Measurements from ENCODE around the gene SIPA1L3. TPM values are rescaled to one million over a fixed set of nuclear protein-coding genes. Genes with fewer than 3 reads are reported as not detected.

SIPA1L3 gene
- total and polyA plus RNA-seq, 2 of the 13 experiments (the other 11 are each of a cell fraction or from before 2014, with no cell fraction given), result 5.5 to 7.7 TPM

DNA sequence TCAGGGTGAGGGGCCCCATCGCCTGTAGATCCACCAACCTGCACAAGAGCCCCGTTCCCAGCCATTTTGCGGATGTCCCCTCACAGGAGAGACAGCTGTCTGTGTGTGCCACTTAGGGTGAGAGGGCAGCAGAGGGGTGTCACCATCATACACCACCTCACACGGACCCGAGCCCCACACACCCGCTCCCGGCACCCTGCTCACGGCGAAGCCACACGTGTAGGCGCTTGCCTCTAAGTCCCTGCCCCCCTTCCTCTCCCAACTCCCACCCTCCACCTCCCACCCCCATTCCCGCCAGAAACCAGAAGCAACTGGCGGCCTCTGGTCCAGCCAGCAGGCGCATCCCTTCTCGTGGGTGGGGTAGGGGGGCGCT, 321.0 kb downstream of the SIPA1L3 start:
- H3K79me2 ChIP-seq (ENCODE audit: insufficient read depth, low read length), result no peaks in the 10 kb centered on the region
- no peak for ATAC-seq
- intact Hi-C loops (cut with micrococcal nuclease; ENCODE audit: unreplicated experiment) (no loop called here), in situ Hi-C loops (cut with HindIII; ENCODE audit: extremely low pct_ligation_motif_present, low pct_unique_long_range_greater_than_20kb) (no loop called here)
- no peak overlapping the region for H3K9ac ChIP-seq (ENCODE audit: insufficient read depth, low read depth, low read length)
- BruUV-seq (replicated peaks), result no TSS peak
- H3K4me2 ChIP-seq (ENCODE audit: low read depth, low read length), result no peak overlapping the region
- peaks cover 15% of the 10 kb centered on the region for H3K4me1 ChIP-seq (ENCODE audit: insufficient read depth, low read length)
- DNase-seq (ENCODE audit: low spot score), result no peak
- no peaks in the 10 kb centered on the region for H4K20me1 ChIP-seq (ENCODE audit: insufficient read depth, low read length)
- FAIRE-seq, result no peak
- H3K27me3 ChIP-seq (ENCODE audit: control insufficient read depth in 1 of 2, insufficient read depth in 2 of 2, low read length in 2 of 2), result peaks cover 7 to 22% of the 10 kb centered on the region in 2 experiments; a peak in 4 of 5 replicates
- H3K36me3 ChIP-seq (replicated peaks in 1 of 2; ENCODE audit: control insufficient read depth in 1 of 2, insufficient read depth in 2 of 2, low read length in 2 of 2), result no peaks in the 10 kb centered on the region
- H3K27ac ChIP-seq (ENCODE audit: extremely low read length, insufficient read depth, low read length), result no peak overlapping the region
- no peak for TF ChIP-seq ZNF205 (CRISPR knock-in tag; IDR thresholded peaks at IDR 0.05)
- TF ChIP-seq, protein P1, sequence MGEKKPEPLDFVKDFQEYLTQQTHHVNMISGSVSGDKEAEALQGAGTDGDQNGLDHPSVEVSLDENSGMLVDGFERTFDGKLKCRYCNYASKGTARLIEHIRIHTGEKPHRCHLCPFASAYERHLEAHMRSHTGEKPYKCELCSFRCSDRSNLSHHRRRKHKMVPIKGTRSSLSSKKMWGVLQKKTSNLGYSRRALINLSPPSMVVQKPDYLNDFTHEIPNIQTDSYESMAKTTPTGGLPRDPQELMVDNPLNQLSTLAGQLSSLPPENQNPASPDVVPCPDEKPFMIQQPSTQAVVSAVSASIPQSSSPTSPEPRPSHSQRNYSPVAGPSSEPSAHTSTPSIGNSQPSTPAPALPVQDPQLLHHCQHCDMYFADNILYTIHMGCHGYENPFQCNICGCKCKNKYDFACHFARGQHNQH (CRISPR knock-in tag; IDR thresholded peaks at IDR 0.05), result no peak
- TF ChIP-seq SYNCRIP (IDR thresholded peaks at IDR 0.05; ENCODE audit: insufficient read depth, low read depth, low read length), result no peak
- TF ChIP-seq CEBPB (IDR thresholded peaks at IDR 0.05; ENCODE audit: borderline replicate concordance, low read depth, low read length), result no peak
- no peak for TF ChIP-seq JUN (CRISPR knock-in tag; IDR thresholded peaks at IDR 0.05)
- TF ChIP-seq ZKSCAN8 (CRISPR knock-in tag; IDR thresholded peaks at IDR 0.05; ENCODE audit: borderline replicate concordance), result no peak
- TF ChIP-seq ZNF441 (CRISPR knock-in tag; IDR thresholded peaks at IDR 0.05; ENCODE audit: borderline replicate concordance), result no peak
- TF ChIP-seq TOPORS (CRISPR knock-in tag; IDR thresholded peaks at IDR 0.05), result no peak
- no peak for TF ChIP-seq ZNF124 (CRISPR knock-in tag; IDR thresholded peaks at IDR 0.05)
- TF ChIP-seq MAFG (CRISPR knock-in tag; IDR thresholded peaks at IDR 0.05), result no peak
- TF ChIP-seq SMAD3 (CRISPR knock-in tag; IDR thresholded peaks at IDR 0.05), result no peak
- TF ChIP-seq, protein P2, sequence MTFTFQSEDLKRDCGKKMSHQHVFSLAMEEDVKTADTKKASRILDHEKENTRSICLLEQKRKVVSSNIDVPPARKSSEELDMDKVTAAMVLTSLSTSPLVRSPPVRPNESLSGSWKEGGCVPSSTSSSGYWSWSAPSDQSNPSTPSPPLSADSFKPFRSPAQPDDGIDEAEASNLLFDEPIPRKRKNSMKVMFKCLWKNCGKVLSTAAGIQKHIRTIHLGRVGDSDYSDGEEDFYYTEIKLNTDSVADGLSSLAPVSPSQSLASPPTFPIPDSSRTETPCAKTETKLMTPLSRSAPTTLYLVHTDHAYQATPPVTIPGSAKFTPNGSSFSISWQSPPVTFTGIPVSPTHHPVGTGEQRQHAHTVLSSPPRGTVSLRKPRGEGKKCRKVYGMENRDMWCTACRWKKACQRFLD (CRISPR knock-in tag; IDR thresholded peaks at IDR 0.05; ENCODE audit: borderline replicate concordance), result no peak
- TF ChIP-seq LCORL (IDR thresholded peaks at IDR 0.05), result no peak
- TF ChIP-seq LCORL (CRISPR knock-in tag; IDR thresholded peaks at IDR 0.05), result no peak
- no peak for TF ChIP-seq ZNF331 (CRISPR knock-in tag; IDR thresholded peaks at IDR 0.05)
- no peak for TF ChIP-seq ZNF510 (CRISPR knock-in tag; IDR thresholded peaks at IDR 0.05; ENCODE audit: low read depth)
- POLR2A ChIA-PET, result no interaction called here
- H3K9me3 ChIP-seq (ENCODE audit: low read length), result no peaks in the 10 kb centered on the region
- no peak overlapping the region for H2AFZ ChIP-seq (ENCODE audit: low read length)
- H3K4me3 ChIP-seq (replicated peaks in 1 of 3; ENCODE audit: insufficient read depth in 1 of 3, low read depth in 2 of 3, low read length in 3 of 3), result no peak overlapping the region
- CTCF ChIA-PET (ENCODE audit: low intra/inter-chr PET ratio, low total read pairs), result no interaction called here
- whole genome bisulfite sequencing (ENCODE audit: low lambda C conversion rate), result 14% methylated on average over 12 of the region's 16 CpGs
